Ishikawa (cell line): ENCODE results near the gene EIPR1.

Experiments
- CEBPB ChIP-seq: IDR thresholded peaks from 2 replicates; pipeline ENCODE4 v1.6.1; 2012
- CREB1 ChIP-seq: IDR thresholded peaks from 2 replicates; pipeline ENCODE4 v1.6.1; 2012; ENCODE audit warnings: low read depth
- MAX ChIP-seq: IDR thresholded peaks from 2 replicates; pipeline ENCODE4 v1.6.1; 2012
- RAD21 ChIP-seq: IDR thresholded peaks from 2 replicates; pipeline ENCODE4 v1.6.1; 2012; ENCODE audit warnings: low read depth
- TAF1 ChIP-seq: IDR thresholded peaks from 2 replicates; pipeline ENCODE4 v1.6.1; 2012; ENCODE audit warnings: low read depth, mild to moderate bottlenecking
- TEAD4 ChIP-seq: IDR thresholded peaks from 2 replicates; pipeline ENCODE4 v1.6.1; 2012
- USF1 ChIP-seq: IDR thresholded peaks from 2 replicates; pipeline ENCODE4 v1.6.1; 2012
- ZBTB7A ChIP-seq: IDR thresholded peaks from 2 replicates; pipeline ENCODE4 v1.6.1; 2012; ENCODE audit warnings: low read depth
- TF ChIP-seq, protein P1 (sequence below): IDR thresholded peaks from 2 replicates; pipeline ENCODE4 v1.6.1; 2012; ENCODE audit warnings: low read depth, mild to moderate bottlenecking

DNA sequence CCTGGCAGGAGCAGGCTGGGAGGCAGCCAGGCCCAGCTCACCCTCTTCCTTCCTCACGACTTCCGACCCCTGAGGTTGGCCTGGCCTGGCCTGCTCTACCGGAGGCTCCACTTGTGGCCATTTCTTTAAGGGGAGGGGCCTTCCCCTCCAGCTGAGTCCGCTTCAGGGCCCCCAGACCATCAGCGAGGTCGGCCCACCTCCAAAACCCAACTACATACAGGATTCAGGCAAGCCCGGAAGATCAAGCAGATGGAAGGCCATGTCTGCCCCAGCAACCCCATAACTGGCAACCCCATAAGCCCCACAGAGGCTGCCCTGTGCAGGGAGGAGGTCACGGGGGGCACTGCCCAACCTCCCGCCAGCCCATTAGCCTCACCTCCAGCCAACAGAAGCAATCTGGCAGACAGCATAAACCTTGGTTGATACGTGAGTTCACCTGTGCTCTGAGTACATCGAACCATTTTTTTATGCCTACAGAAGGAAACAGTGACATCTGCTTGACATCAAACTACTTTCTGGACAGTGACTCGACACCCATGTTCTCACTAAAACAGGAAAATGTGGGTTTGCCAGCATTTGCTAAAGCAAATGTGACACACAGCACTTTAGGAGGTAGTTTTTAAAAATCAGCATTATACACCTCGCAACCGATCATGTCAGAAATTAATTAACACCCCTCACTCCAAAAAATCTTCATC is 98.9 kb downstream of the EIPR1 start:
- no peak for TF ChIP-seq TAF1
- TF ChIP-seq TEAD4: no peak
- no peak for TF ChIP-seq CEBPB
- no peak for TF ChIP-seq USF1
- TF ChIP-seq, protein P1, sequence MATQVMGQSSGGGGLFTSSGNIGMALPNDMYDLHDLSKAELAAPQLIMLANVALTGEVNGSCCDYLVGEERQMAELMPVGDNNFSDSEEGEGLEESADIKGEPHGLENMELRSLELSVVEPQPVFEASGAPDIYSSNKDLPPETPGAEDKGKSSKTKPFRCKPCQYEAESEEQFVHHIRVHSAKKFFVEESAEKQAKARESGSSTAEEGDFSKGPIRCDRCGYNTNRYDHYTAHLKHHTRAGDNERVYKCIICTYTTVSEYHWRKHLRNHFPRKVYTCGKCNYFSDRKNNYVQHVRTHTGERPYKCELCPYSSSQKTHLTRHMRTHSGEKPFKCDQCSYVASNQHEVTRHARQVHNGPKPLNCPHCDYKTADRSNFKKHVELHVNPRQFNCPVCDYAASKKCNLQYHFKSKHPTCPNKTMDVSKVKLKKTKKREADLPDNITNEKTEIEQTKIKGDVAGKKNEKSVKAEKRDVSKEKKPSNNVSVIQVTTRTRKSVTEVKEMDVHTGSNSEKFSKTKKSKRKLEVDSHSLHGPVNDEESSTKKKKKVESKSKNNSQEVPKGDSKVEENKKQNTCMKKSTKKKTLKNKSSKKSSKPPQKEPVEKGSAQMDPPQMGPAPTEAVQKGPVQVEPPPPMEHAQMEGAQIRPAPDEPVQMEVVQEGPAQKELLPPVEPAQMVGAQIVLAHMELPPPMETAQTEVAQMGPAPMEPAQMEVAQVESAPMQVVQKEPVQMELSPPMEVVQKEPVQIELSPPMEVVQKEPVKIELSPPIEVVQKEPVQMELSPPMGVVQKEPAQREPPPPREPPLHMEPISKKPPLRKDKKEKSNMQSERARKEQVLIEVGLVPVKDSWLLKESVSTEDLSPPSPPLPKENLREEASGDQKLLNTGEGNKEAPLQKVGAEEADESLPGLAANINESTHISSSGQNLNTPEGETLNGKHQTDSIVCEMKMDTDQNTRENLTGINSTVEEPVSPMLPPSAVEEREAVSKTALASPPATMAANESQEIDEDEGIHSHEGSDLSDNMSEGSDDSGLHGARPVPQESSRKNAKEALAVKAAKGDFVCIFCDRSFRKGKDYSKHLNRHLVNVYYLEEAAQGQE: no peak
- no peak for TF ChIP-seq MAX
- TF ChIP-seq CREB1: no peak
- TF ChIP-seq ZBTB7A: no peak
- no peak for TF ChIP-seq RAD21
